Endothelial cell of umbilical vein (primary cell): Measurements from ENCODE around the gene LILRA2. TPM values are rescaled to one million over a fixed set of nuclear protein-coding genes. Genes with fewer than 3 reads are reported as not detected.

ENCODE experiments used
- BruUV-seq: library from RNA; stranded (reverse); fragments of 400-500 nt; replicated peaks from 2 replicates; lab custom pipeline; 2021; lab: Mats Ljungman, UMichigan
- CTCF ChIA-PET: fragments of 300-600, 350-600 bp; sonication (Branson Sonifier 250); formaldehyde crosslinking; loops from one replicate; lab custom pipeline; 2021; ENCODE audit warnings: antibody characterized with exemption, inconsistent platforms; lab: Charles Lee
- POLR2A ChIA-PET: fragments of 300-600, 350-600 bp; sonication (Branson Sonifier 250); formaldehyde crosslinking; loops from one replicate; lab custom pipeline; 2021; ENCODE audit warnings: antibody characterized with exemption, inconsistent platforms; lab: Charles Lee
- DNase-seq: peaks from one replicate; pipeline ENCODE4 v3.0.0-alpha.2; 2011; ENCODE audit warnings: low read depth, low spot score
- FAIRE-seq: peaks from 2 replicates; lab custom pipeline; 2011; peaks lifted over from hg19 to GRCh38; lab: Jason Lieb, UNC
- H2AFZ ChIP-seq: 2 replicates; pipeline ENCODE4 v1.6.0; 2012; ENCODE audit warnings: low read depth, low read length, control low read depth, inconsistent platforms
- H3K27ac ChIP-seq: 2 replicates; pipeline ENCODE4 v1.5.1; 2011; ENCODE audit warnings: low read depth, mild to moderate bottlenecking, control low read depth, low read length, moderate library complexity; ENCODE audit not compliant: insufficient read depth
- H3K27me3 ChIP-seq, 2 experiments: 2 replicates each; pipeline versions ENCODE4 v1.6.0 to v1.6.1; 2011; ENCODE audit warnings: low read length in 2 of 2, mixed read lengths in 1 of 2; ENCODE audit not compliant: control insufficient read depth in 2 of 2, insufficient read depth in 2 of 2
- H3K36me3 ChIP-seq, 2 experiments: 2 replicates in 1 of 2; 3 replicates in 1 of 2; pipeline ENCODE4 v1.5.1; 2011; ENCODE audit warnings: low read length in 2 of 2, mild to moderate bottlenecking in 1 of 2, moderate library complexity in 1 of 2; ENCODE audit not compliant: control insufficient read depth in 2 of 2, insufficient read depth in 2 of 2; ENCODE audit errors: extremely low read depth in 1 of 2
- H3K4me1 ChIP-seq: 3 replicates; pipeline ENCODE4 v1.5.1; 2011; ENCODE audit warnings: mild to moderate bottlenecking, low read length; ENCODE audit not compliant: control insufficient read depth, insufficient read depth; ENCODE audit errors: extremely low read depth
- H3K4me2 ChIP-seq: 2 replicates; pipeline ENCODE4 v1.6.1; 2011; ENCODE audit warnings: low read length, control low read depth, mixed read lengths; ENCODE audit not compliant: insufficient read depth
- H3K4me3 ChIP-seq, 3 experiments: fragments of 200-600 bp in 1 of 3; sonication (generic), shearing (Covaris generic) in 1 of 3; replicated peaks in 1 of 3; 2 replicates each; pipeline ENCODE4 v1.5.1; 2011 to 2016; ENCODE audit warnings: control low read depth in 3 of 3, low read length in 3 of 3, mild to moderate bottlenecking in 2 of 3, inconsistent platforms in 1 of 3, low read depth in 1 of 3, moderate library complexity in 1 of 3; ENCODE audit not compliant: insufficient read depth in 1 of 3
- H3K79me2 ChIP-seq: 2 replicates; pipeline ENCODE4 v1.6.0; 2012; ENCODE audit warnings: low read length, inconsistent platforms; ENCODE audit not compliant: control insufficient read depth, insufficient read depth
- H3K9ac ChIP-seq: replicated peaks from 2 replicates; pipeline ENCODE3; 2011; ENCODE audit warnings: low read length, control low read depth; ENCODE audit not compliant: insufficient read depth; ENCODE audit errors: extremely low read depth
- H3K9me1 ChIP-seq: replicated peaks from 3 replicates; pipeline ENCODE4 v1.6.0; 2011; ENCODE audit warnings: mild to moderate bottlenecking, low read length; ENCODE audit not compliant: control insufficient read depth, insufficient read depth; ENCODE audit errors: extremely low read depth
- H3K9me3 ChIP-seq: replicated peaks from 2 replicates; pipeline ENCODE4 v1.5.1; 2012; ENCODE audit warnings: low read length, inconsistent platforms; ENCODE audit not compliant: control insufficient read depth, insufficient read depth
- H4K20me1 ChIP-seq: replicated peaks from 2 replicates; pipeline ENCODE3; 2011; ENCODE audit warnings: mild to moderate bottlenecking, low read length; ENCODE audit not compliant: control insufficient read depth, insufficient read depth; ENCODE audit errors: extremely low read depth
- EZH2 ChIP-seq: IDR thresholded peaks from 2 replicates; pipeline ENCODE4 v1.6.1; 2012; ENCODE audit warnings: borderline replicate concordance, low read depth, mild to moderate bottlenecking, moderate library complexity, low read length, inconsistent platforms; ENCODE audit not compliant: severe bottlenecking
- FOS ChIP-seq: IDR thresholded peaks from 2 replicates; pipeline ENCODE4 v1.6.1; 2011; ENCODE audit warnings: mild to moderate bottlenecking, low read length, moderate library complexity, borderline replicate concordance; ENCODE audit not compliant: insufficient read depth
- GATA2 ChIP-seq: IDR thresholded peaks from 2 replicates; pipeline ENCODE4 v1.7.0; 2011; ENCODE audit warnings: low read depth, mild to moderate bottlenecking, moderate library complexity, mixed read lengths, low read length; ENCODE audit not compliant: insufficient read length, insufficient read depth
- JUN ChIP-seq: IDR thresholded peaks from 2 replicates; pipeline ENCODE4 v1.6.1; 2011; ENCODE audit warnings: borderline replicate concordance, low read depth; ENCODE audit not compliant: insufficient read length, insufficient read depth
- MYC ChIP-seq: IDR thresholded peaks from one replicate; pipeline ENCODE4 v1.6.1; 2011; ENCODE audit warnings: mild to moderate bottlenecking, low read depth, low read length
- POLR2A ChIP-seq: IDR thresholded peaks from 2 replicates; pipeline ENCODE4 v1.6.1; 2012; ENCODE audit warnings: low read depth, mild to moderate bottlenecking, control low read depth, low read length
- POLR2AphosphoS5 ChIP-seq: IDR thresholded peaks from 2 replicates; pipeline ENCODE4 v1.6.1; 2012; ENCODE audit warnings: low read depth, mild to moderate bottlenecking, control low read depth, low read length, moderate library complexity; ENCODE audit not compliant: insufficient read depth
- dilution Hi-C: fragments of 300-500 bp; cut with MboI; formaldehyde crosslinking; loops from one replicate; pipeline ENCODE4 v1.15.0; 2019; ENCODE audit warnings: low sequenced_read_pairs; ENCODE audit not compliant: extremely low pct_ligation_motif_present
- intact Hi-C: fragments of 100-400 bp; cut with micrococcal nuclease; formaldehyde crosslinking; loops from one replicate; pipeline ENCODE4 v1.10.0; 2022
- polyA plus RNA-seq, 4 experiments: library from polyadenylated mRNA; depleted of rRNA in 3 of 4; stranded (reverse) in 3 of 4; unstranded in 1 of 4; fragments of >200 nt; gene quantifications; 2 replicates each; pipeline versions ENCODE4 v1.2.1 to v1.2.3, GENCODE V29; 2011 to 2012; ENCODE audit warnings: missing spikeins in 1 of 4
- total RNA-seq: library from RNA; stranded (reverse); gene quantifications from 2 replicates; pipeline ENCODE4 v1.2.3, GENCODE V29; 2021
- TF ChIP-seq, protein P1 (sequence below), 2 donors: IDR thresholded peaks; 1 replicate in 1 of 2; 2 replicates in 1 of 2; pipeline ENCODE4 v1.5.1; 2011; ENCODE audit warnings: low read length in 2 of 2, mild to moderate bottlenecking in 2 of 2, moderate library complexity in 2 of 2, control low read depth in 1 of 2, inconsistent platforms in 1 of 2, low read depth in 1 of 2; ENCODE audit not compliant: insufficient read depth in 1 of 2; ENCODE audit errors: extremely low read depth in 1 of 2
- TF ChIP-seq, protein P2 (sequence below): IDR thresholded peaks from 2 replicates; pipeline ENCODE4 v1.6.1; 2011; ENCODE audit not compliant: insufficient read depth, insufficient read length

The LILRA2 gene
- total and polyA plus RNA-seq, 2 donors (not counting 3 experiments of a cell fraction or from before 2014, with no cell fraction given): not detected

DNA sequence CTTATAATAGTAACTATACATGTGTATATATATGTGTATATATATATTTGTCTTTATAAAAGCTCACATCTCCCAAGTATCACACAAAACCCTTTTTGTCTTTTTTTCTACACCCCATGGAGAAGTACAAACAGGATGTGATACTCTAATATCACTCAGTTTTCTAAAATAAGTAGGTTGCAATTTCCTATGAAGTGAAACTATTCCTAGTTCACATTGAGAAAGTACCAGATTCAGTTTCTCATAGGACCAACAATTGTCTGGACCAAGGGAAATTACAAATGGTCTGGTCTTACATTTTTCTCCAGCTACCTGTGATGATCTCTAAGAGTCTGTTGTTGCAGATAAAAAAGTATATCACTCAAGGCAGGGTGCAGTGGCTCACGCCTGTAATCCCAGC is 38.8 kb downstream of the LILRA2 start:
- Histone ChIP-seq H2AFZ (no peak overlapping the region), H3K4me1 (no peaks in the 10 kb centered on the region), H3K27ac (no peak overlapping the region), H4K20me1 (no peaks in the 10 kb centered on the region), H3K9ac (no peak overlapping the region), H3K27me3 (no peaks in the 10 kb centered on the region), H3K9me1 (no peaks in the 10 kb centered on the region), H3K9me3 (no peaks in the 10 kb centered on the region), H3K79me2 (no peaks in the 10 kb centered on the region), H3K4me2 (no peak overlapping the region), H3K36me3 (no peaks in the 10 kb centered on the region), H3K4me3 (no peak overlapping the region)
- dilution Hi-C loops (no loop called here), intact Hi-C loops (no loop called here)
- no peak for DNase-seq
- POLR2A ChIA-PET: no interaction called here
- TF ChIP-seq POLR2A (no peak), GATA2 (no peak), EZH2 (no peak), POLR2AphosphoS5 (no peak), JUN (no peak), MYC (no peak), FOS (no peak)
- TF ChIP-seq, protein P1, sequence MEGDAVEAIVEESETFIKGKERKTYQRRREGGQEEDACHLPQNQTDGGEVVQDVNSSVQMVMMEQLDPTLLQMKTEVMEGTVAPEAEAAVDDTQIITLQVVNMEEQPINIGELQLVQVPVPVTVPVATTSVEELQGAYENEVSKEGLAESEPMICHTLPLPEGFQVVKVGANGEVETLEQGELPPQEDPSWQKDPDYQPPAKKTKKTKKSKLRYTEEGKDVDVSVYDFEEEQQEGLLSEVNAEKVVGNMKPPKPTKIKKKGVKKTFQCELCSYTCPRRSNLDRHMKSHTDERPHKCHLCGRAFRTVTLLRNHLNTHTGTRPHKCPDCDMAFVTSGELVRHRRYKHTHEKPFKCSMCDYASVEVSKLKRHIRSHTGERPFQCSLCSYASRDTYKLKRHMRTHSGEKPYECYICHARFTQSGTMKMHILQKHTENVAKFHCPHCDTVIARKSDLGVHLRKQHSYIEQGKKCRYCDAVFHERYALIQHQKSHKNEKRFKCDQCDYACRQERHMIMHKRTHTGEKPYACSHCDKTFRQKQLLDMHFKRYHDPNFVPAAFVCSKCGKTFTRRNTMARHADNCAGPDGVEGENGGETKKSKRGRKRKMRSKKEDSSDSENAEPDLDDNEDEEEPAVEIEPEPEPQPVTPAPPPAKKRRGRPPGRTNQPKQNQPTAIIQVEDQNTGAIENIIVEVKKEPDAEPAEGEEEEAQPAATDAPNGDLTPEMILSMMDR (IDR thresholded peaks at IDR 0.05; ENCODE audit: extremely low read depth in 1 of 2, insufficient read depth in 1 of 2, low read depth in 1 of 2, low read length in 2 of 2): no peak
- TF ChIP-seq, protein P2, sequence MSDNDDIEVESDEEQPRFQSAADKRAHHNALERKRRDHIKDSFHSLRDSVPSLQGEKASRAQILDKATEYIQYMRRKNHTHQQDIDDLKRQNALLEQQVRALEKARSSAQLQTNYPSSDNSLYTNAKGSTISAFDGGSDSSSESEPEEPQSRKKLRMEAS: no peak
- no peak for FAIRE-seq
- BruUV-seq: no TSS peak
- CTCF ChIA-PET: no interaction called here
